ENCODE measurements around the gene KCNIP4. TPM values are rescaled to one million over a fixed set of nuclear protein-coding genes. Genes with fewer than 3 reads are reported as not detected.

The KCNIP4 gene
- total and polyA plus RNA-seq, 9 of the 15 experiments (the other 6 are each of a cell fraction or from before 2014, with no cell fraction given): 0.25 to 0.41 TPM; not detected in 7

GRCh38 chr4:21522296-21522695, 426.3 kb downstream of the KCNIP4 start:
- in situ Hi-C loops (cut with MboI) (no loop called here), intact Hi-C loops (cut with micrococcal nuclease) (no loop called here)
- DNase-seq (ENCODE audit: extremely low read depth in 1 of 4, low spot score in 3 of 4): no peak
- no peak for FAIRE-seq
- no peak for ATAC-seq
- no TSS peak for BruUV-seq (replicated peaks)
- Histone ChIP-seq H3K27me3 (ENCODE audit: control insufficient read depth in 2 of 2, insufficient read depth in 2 of 2, low read length in 2 of 2) (no peaks in the 10 kb centered on the region), H2AFZ (ENCODE audit: low read depth, low read length) (no peak overlapping the region), H3K79me2 (ENCODE audit: control insufficient read depth, insufficient read depth, low read length) (no peaks in the 10 kb centered on the region), H3K36me3 (ENCODE audit: control insufficient read depth, insufficient read depth, low read length) (no peaks in the 10 kb centered on the region), H3K9ac (ENCODE audit: insufficient read depth in 1 of 2, low read depth in 2 of 2, low read length in 2 of 2) (no peak overlapping the region), H4K20me1 (replicated peaks; ENCODE audit: control insufficient read depth, insufficient read depth, low read length) (no peaks in the 10 kb centered on the region), H3K4me3 (no peak overlapping the region), H3K4me2 (ENCODE audit: insufficient read depth, low read length) (no peak overlapping the region), H3K27ac (ENCODE audit: extremely low read depth, low read depth, low read length) (no peak overlapping the region), H3K9me3 (replicated peaks; ENCODE audit: control insufficient read depth, insufficient read depth, low read depth, low read length) (peaks cover 3% of the 10 kb centered on the region; the same call in 1 of the 2 replicates), H3K4me1 (replicated peaks in 1 of 2; ENCODE audit: control insufficient read depth in 2 of 2, insufficient read depth in 2 of 2, low read length in 2 of 2) (no peaks in the 10 kb centered on the region), H3K9me1 (ENCODE audit: control insufficient read depth, insufficient read depth, low read length) (no peaks in the 10 kb centered on the region)
- TF ChIP-seq ZFP1 (CRISPR knock-in tag; IDR thresholded peaks at IDR 0.05): no peak
- no peak for TF ChIP-seq MAFG (tag; conservative IDR thresholded peaks at IDR 0.05)
- TF ChIP-seq FOS (IDR thresholded peaks at IDR 0.05; ENCODE audit: extremely low read depth, insufficient read length): no peak
- no peak for TF ChIP-seq ZNF764 (CRISPR knock-in tag; IDR thresholded peaks at IDR 0.05; ENCODE audit: low read depth)
- TF ChIP-seq ZFPM2 (CRISPR knock-in tag; IDR thresholded peaks at IDR 0.05): no peak
- no peak for TF ChIP-seq ZC3H8 (IDR thresholded peaks at IDR 0.05)
- no peak for TF ChIP-seq PRMT5 (CRISPR knock-in tag; IDR thresholded peaks at IDR 0.05)
- no peak for TF ChIP-seq CEBPB (tag; IDR thresholded peaks at IDR 0.05)
- no peak for TF ChIP-seq DIDO1 (tag; IDR thresholded peaks at IDR 0.05; ENCODE audit: low read depth)
- TF ChIP-seq BRCA1 (IDR thresholded peaks at IDR 0.05): no peak
- no peak for TF ChIP-seq BRCA1 (CRISPR knock-in tag; IDR thresholded peaks at IDR 0.05)
- no peak for TF ChIP-seq ZNF384 (IDR thresholded peaks at IDR 0.05; ENCODE audit: low read depth, low read length)
- no peak for TF ChIP-seq IRF1 (CRISPR knock-in tag; IDR thresholded peaks at IDR 0.05; ENCODE audit: borderline replicate concordance)
- no peak for TF ChIP-seq ZNF79 (CRISPR knock-in tag; IDR thresholded peaks at IDR 0.05; ENCODE audit: low read depth)
- no peak for TF ChIP-seq LEF1 (IDR thresholded peaks at IDR 0.05)
- no peak for TF ChIP-seq TEAD4 (IDR thresholded peaks at IDR 0.05; ENCODE audit: low read length)
- no peak for TF ChIP-seq TEAD4 (CRISPR knock-in tag; IDR thresholded peaks at IDR 0.05; ENCODE audit: borderline replicate concordance)
- TF ChIP-seq KLF13 (tag; IDR thresholded peaks at IDR 0.05; ENCODE audit: borderline replicate concordance, low read depth): no peak
- no peak for TF ChIP-seq NEUROD1 (IDR thresholded peaks at IDR 0.05; ENCODE audit: borderline replicate concordance, low read depth, low read length, partially characterized antibody)
- TF ChIP-seq BCL6 (CRISPR knock-in tag; IDR thresholded peaks at IDR 0.05): no peak
- TF ChIP-seq GTF2E2 (tag; IDR thresholded peaks at IDR 0.05): no peak
- TF ChIP-seq LCOR (CRISPR knock-in tag; IDR thresholded peaks at IDR 0.05): no peak
- CTCF ChIA-PET (ENCODE audit: low intra/inter-chr PET ratio): no interaction called here
- 0% methylated on average over 3 of the region's 3 CpGs for WGBS (ENCODE audit: insufficient coverage, low coverage, missing lambda C conversion rate)
- POLR2A ChIA-PET: no interaction called here
